ENCODE measurements around the gene SLC15A3.
"Not testable (repeated sequence)": the region's sequence is repeated elsewhere in the genome, so short reads cannot be mapped to it uniquely, and the experiment has no call there.

The SLC15A3 gene

GRCh38 chr11:60912851-60913528 is 39.0 kb downstream of the SLC15A3 start:
- no peak for DNase-seq

- DNase-seq = no peak
Observed at GRCh38 chr11:60912223-60912850, 39.6 kb downstream of the SLC15A3 start.

GRCh38 chr11:60910711-60911380 is 41.1 kb downstream of the SLC15A3 start:
- DNase-seq = no peak

- no peak for DNase-seq
Observed at GRCh38 chr11:60910281-60910687, 41.7 kb downstream of the SLC15A3 start.

- DNase-seq = not testable (repeated sequence)
Observed at GRCh38 chr11:60909680-60910280, 42.2 kb downstream of the SLC15A3 start.

- no peak for DNase-seq
Observed at GRCh38 chr11:60908803-60909202, 43.2 kb downstream of the SLC15A3 start.

- peak; percentile 80 for DNase-seq
Observed at GRCh38 chr11:60906132-60906972, 45.6 kb downstream of the SLC15A3 start, which contains the start of gene PRPF19. PRPF19 (minus strand) TSS chr11:60906585; CDS start chr11:60906382, 203 bp downstream.

- DNase-seq = no peak
Observed at GRCh38 chr11:60905551-60906113, 46.3 kb downstream of the SLC15A3 start.

- DNase-seq = no peak
Observed at GRCh38 chr11:60905047-60905446, 46.9 kb downstream of the SLC15A3 start.

GRCh38 chr11:60902625-60903024 is 49.4 kb downstream of the SLC15A3 start:
- no peak for DNase-seq

- DNase-seq = no peak
Observed at GRCh38 chr11:60900673-60901404, 51.1 kb downstream of the SLC15A3 start.

- DNase-seq = no peak
Observed at GRCh38 chr11:60899977-60900376, 52.0 kb downstream of the SLC15A3 start.

GRCh38 chr11:60899046-60899936 is 52.7 kb downstream of the SLC15A3 start:
- no peak for DNase-seq

- no peak for DNase-seq
Observed at GRCh38 chr11:60897496-60897895, 54.5 kb downstream of the SLC15A3 start.

GRCh38 chr11:60895687-60896086 is 56.3 kb downstream of the SLC15A3 start:
- DNase-seq = no peak

GRCh38 chr11:60891103-60891741 is 60.8 kb downstream of the SLC15A3 start:
- no peak for DNase-seq

GRCh38 chr11:60890696-60891095 is 61.3 kb downstream of the SLC15A3 start:
- DNase-seq = no peak

GRCh38 chr11:60889869-60890311 is 62.1 kb downstream of the SLC15A3 start:
- no peak for DNase-seq

- DNase-seq = peak; percentile 17
Observed at GRCh38 chr11:60887556-60887955, 64.4 kb downstream of the SLC15A3 start.
